SK-N-MC (cell line): ENCODE data around the gene SLAMF8.

Experiments used
- EZH2 ChIP-seq: fragments of 200-600 bp; sonication (generic); IDR thresholded peaks from one replicate; pipeline ENCODE4 v1.6.1; 2017; ENCODE audit warnings: antibody characterized with exemption
- FOXP2 ChIP-seq: optimal IDR thresholded peaks from 2 replicates; pipeline ENCODE3; 2011; ENCODE audit warnings: mild to moderate bottlenecking, moderate library complexity; ENCODE audit not compliant: insufficient read depth; ENCODE audit errors: extremely low read length, control extremely low read depth
- POLR2AphosphoS5 ChIP-seq: IDR thresholded peaks from 2 replicates; pipeline ENCODE4 v1.6.1; 2012; ENCODE audit warnings: mild to moderate bottlenecking, low read depth, low read length, borderline replicate concordance

GRCh38 chr1:159778266-159778665, 48.4 kb upstream of the SLAMF8 start:
- TF ChIP-seq EZH2 (no peak), POLR2AphosphoS5 (no peak), FOXP2 (no peak)
